K562 (cell line): Measurements from ENCODE around the gene FKBP11. TPM values are rescaled to one million over a fixed set of nuclear protein-coding genes. Genes with fewer than 3 reads are reported as not detected.

Experiments
- ATAC-seq: fragments of 200-7000 bp; cut with Tn5 transposase; 3 replicates; pipeline ENCODE4 v1.9.1; 2020; ENCODE audit warnings: moderate library complexity
- BruUV-seq: library from RNA; stranded (reverse); fragments of 400-500 nt; replicated peaks from 2 replicates; lab custom pipeline; 2021; lab: Mats Ljungman, UMichigan
- CTCF ChIA-PET: fragments of 300-600 bp; formaldehyde crosslinking; extraction: SDS; loops from one replicate; lab custom pipeline; 2021; ENCODE audit warnings: low intra/inter-chr PET ratio; lab: Yijun Ruan, JAX
- POLR2A ChIA-PET: fragments of 300-600, 350-650 bp; sonication (Branson Sonifier 250); formaldehyde crosslinking; extraction: SDS; loops from one replicate; lab custom pipeline; 2021; ENCODE audit warnings: antibody characterized with exemption, inconsistent platforms; lab: Yijun Ruan, JAX
- DNase-seq, 4 experiments: peaks; one replicate each; pipeline versions ENCODE4 v3.0.0 to v3.0.0-alpha.2; 2011 to 2018; ENCODE audit warnings: low spot score in 3 of 4, mixed read lengths in 3 of 4; ENCODE audit errors: extremely low read depth in 1 of 4
- FAIRE-seq: peaks from 2 replicates; lab custom pipeline; 2011; peaks lifted over from hg19 to GRCh38; lab: Jason Lieb, UNC
- H2AFZ ChIP-seq: 2 replicates; pipeline ENCODE4 v1.6.0; 2011; ENCODE audit warnings: low read depth, low read length, control low read depth, inconsistent platforms
- H3K27ac ChIP-seq: fragments of 200-600 bp; 3 replicates; pipeline ENCODE4 v1.8.0; 2011; ENCODE audit warnings: low read depth, mild to moderate bottlenecking, control low read depth, inconsistent platforms, low read length, moderate library complexity, mixed read lengths; ENCODE audit errors: extremely low read depth
- H3K27me3 ChIP-seq, 2 experiments: fragments of 300-600 bp in 1 of 2; 2 replicates in 1 of 2; 3 replicates in 1 of 2; pipeline versions ENCODE4 v1.6.0 to v1.8.0; 2011; ENCODE audit warnings: inconsistent platforms in 2 of 2, low read length in 2 of 2, mild to moderate bottlenecking in 1 of 2, mixed read lengths in 1 of 2, moderate library complexity in 1 of 2; ENCODE audit not compliant: control insufficient read depth in 2 of 2, insufficient read depth in 2 of 2
- H3K36me3 ChIP-seq: fragments of 300-600 bp; 3 replicates; pipeline ENCODE4 v1.8.0; 2011; ENCODE audit warnings: mild to moderate bottlenecking, low read length, inconsistent platforms; ENCODE audit not compliant: control insufficient read depth, insufficient read depth
- H3K4me1 ChIP-seq, 2 experiments: fragments of 200-600 bp in 1 of 2; replicated peaks in 1 of 2; 2 replicates in 1 of 2; 3 replicates in 1 of 2; pipeline versions ENCODE4 v1.5.1 to v1.8.0; 2011; ENCODE audit warnings: inconsistent platforms in 2 of 2, low read length in 2 of 2, mild to moderate bottlenecking in 1 of 2, mixed read lengths in 1 of 2, moderate library complexity in 1 of 2; ENCODE audit not compliant: control insufficient read depth in 2 of 2, insufficient read depth in 2 of 2
- H3K4me2 ChIP-seq: 2 replicates; pipeline ENCODE4 v1.6.1; 2011; ENCODE audit warnings: low read length, control low read depth, inconsistent platforms, mixed read lengths; ENCODE audit not compliant: insufficient read depth
- H3K4me3 ChIP-seq: fragments of 200-600 bp; sonication (generic), shearing (Covaris generic); 2 replicates; pipeline ENCODE4 v1.5.1; 2016; ENCODE audit warnings: control low read depth, inconsistent platforms
- H3K79me2 ChIP-seq: fragments of 200-600 bp; 3 replicates; pipeline ENCODE4 v1.8.0; 2011; ENCODE audit warnings: low read length, inconsistent platforms; ENCODE audit not compliant: control insufficient read depth, insufficient read depth
- H3K9ac ChIP-seq, 2 experiments: 2 replicates each; pipeline versions ENCODE4 v1.6.0 to v1.6.1; 2011; ENCODE audit warnings: low read depth in 2 of 2, low read length in 2 of 2, control low read depth in 1 of 2, inconsistent platforms in 1 of 2, mild to moderate bottlenecking in 1 of 2, mixed read lengths in 1 of 2; ENCODE audit not compliant: insufficient read depth in 1 of 2
- H3K9me1 ChIP-seq: one replicate; pipeline ENCODE4 v1.6.0; 2011; ENCODE audit warnings: inconsistent platforms, mild to moderate bottlenecking, low read length, moderate library complexity; ENCODE audit not compliant: control insufficient read depth, insufficient read depth
- H3K9me3 ChIP-seq: replicated peaks from 2 replicates; pipeline ENCODE4 v1.5.1; 2011; ENCODE audit warnings: low read depth, low read length, inconsistent platforms; ENCODE audit not compliant: control insufficient read depth, insufficient read depth
- H4K20me1 ChIP-seq: replicated peaks from 2 replicates; pipeline ENCODE4 v1.6.1; 2011; ENCODE audit warnings: low read length, inconsistent platforms, mixed read lengths; ENCODE audit not compliant: control insufficient read depth, insufficient read depth
- BMI1 ChIP-seq: fragments of 150-350 bp; IDR thresholded peaks from 2 replicates; pipeline ENCODE4 v1.6.1; 2014; ENCODE audit warnings: low read length
- CHCHD3 ChIP-seq: fragments of 250-450 bp; sonication (Bioruptor Pico); IDR thresholded peaks from 2 replicates; pipeline ENCODE4 v2.1.2; 2022; ENCODE audit warnings: mild to moderate bottlenecking
- MXI1 ChIP-seq: IDR thresholded peaks from 2 replicates; pipeline ENCODE4 v1.6.1; 2011; ENCODE audit warnings: low read depth, mild to moderate bottlenecking, improper control_type of control experiment, low read length
- RFX1 ChIP-seq: fragments of 450-650 bp; IDR thresholded peaks from 2 replicates; pipeline ENCODE4 v1.6.1; 2016; ENCODE audit warnings: mild to moderate bottlenecking, moderate library complexity
- SAFB2 ChIP-seq: fragments of 200-400 bp; formaldehyde crosslinking; IDR thresholded peaks from 2 replicates; pipeline ENCODE4 v1.6.1; 2018; ENCODE audit warnings: borderline replicate concordance, low read length, low read depth, moderate library complexity; ENCODE audit not compliant: severe bottlenecking
- SMARCE1 ChIP-seq: fragments of 450-650 bp; IDR thresholded peaks from 2 replicates; pipeline ENCODE4 v1.7.1; 2016; ENCODE audit warnings: mild to moderate bottlenecking
- WGBS: fragments of 100-300 bp; shearing (Covaris generic); methylation state at CpG from one replicate; pipeline ENCODE4 v1.1.6; 2016; ENCODE audit warnings: low coverage, mixed read lengths; ENCODE audit not compliant: insufficient coverage; ENCODE audit errors: missing lambda C conversion rate; 5-methylcytosine and 5-hydroxymethylcytosine counted together
- in situ Hi-C: fragments of 300-500 bp; cut with MboI; formaldehyde crosslinking; loops from 4 replicates; pipeline ENCODE4 v1.15.0; 2018; ENCODE audit warnings: inconsistent platforms, mixed read lengths
- intact Hi-C: fragments of 100-400 bp; cut with micrococcal nuclease; formaldehyde crosslinking; loops from 2 replicates; pipeline ENCODE4 v1.14.2; 2022
- polyA plus RNA-seq, 8 experiments: library from polyadenylated mRNA; depleted of rRNA in 4 of 8; stranded (reverse) in 5 of 8; unstranded in 3 of 8; fragments of >200 nt; fragmentation: Nextera tagmentation in 2 of 8; fragmentation: Illumina TruSeq in 1 of 8; extraction: Ambion mirVana in 2 of 8; extraction: Trizol in 1 of 8; gene quantifications; 2 replicates each; pipeline versions ENCODE4 v1.2.1 to v1.2.3, GENCODE V29; 2011 to 2014; ENCODE audit warnings: inconsistent platforms in 1 of 8, missing spikeins in 1 of 8
- total RNA-seq, 7 experiments: library from RNA; depleted of rRNA in 6 of 7; stranded (reverse); fragments of >200 nt in 6 of 7; fragmentation: Illumina TruSeq in 2 of 7; extraction: Trizol in 2 of 7; gene quantifications; 2 replicates each; pipeline versions ENCODE4 v1.2.1 to v1.2.3, GENCODE V29; 2011 to 2021; ENCODE audit warnings: low replicate concordance in 1 of 7
- TF ChIP-seq, protein P1 (sequence below): fragments of 450-650 bp; IDR thresholded peaks from 2 replicates; pipeline ENCODE4 v1.6.1; 2017; ENCODE audit warnings: mild to moderate bottlenecking, moderate library complexity

Gene FKBP11
- total and polyA plus RNA-seq, 9 of the 15 experiments (the other 6 are each of a cell fraction or from before 2014, with no cell fraction given), result 1.6 to 8.2 (median 5.8) TPM

DNA sequence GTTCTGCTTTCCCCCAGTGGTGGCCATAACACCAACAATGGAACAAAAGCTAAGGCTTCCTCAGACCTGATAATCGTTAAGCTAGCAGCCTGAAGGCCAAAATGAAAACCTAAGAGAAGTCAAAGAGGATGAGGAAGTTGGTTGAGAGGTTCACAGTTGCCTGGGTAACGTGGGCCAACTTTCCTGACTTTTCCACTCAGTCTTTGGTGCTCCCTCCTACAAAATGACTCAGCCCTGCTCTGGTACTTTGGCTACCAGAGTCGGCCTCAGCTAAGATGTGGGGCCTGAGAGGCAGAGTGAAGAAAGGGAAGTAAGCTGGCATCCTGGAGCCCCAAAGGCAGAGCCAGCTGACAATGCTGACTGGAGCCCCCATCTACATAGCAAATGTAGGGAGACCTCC lies 14.9 kb upstream of the FKBP11 start:
- WGBS, result 92% methylated on average over 3 of the region's 3 CpGs
- H3K27ac ChIP-seq, result no peak overlapping the region
- H3K4me3 ChIP-seq, result no peak overlapping the region
- no peaks in the 10 kb centered on the region for H3K9me1 ChIP-seq
- no peaks in the 10 kb centered on the region; a peak in 1 of 5 replicates for H3K4me1 ChIP-seq
- H3K4me2 ChIP-seq, result no peak overlapping the region
- H3K9me3 ChIP-seq, result no peaks in the 10 kb centered on the region
- DNase-seq, result no peak
- FAIRE-seq, result no peak
- ChIA-PET POLR2A (interaction anchor here (0.7 to 1.4 kb wide), 4 partner anchors 11 to 114 kb away, joined by 3 to 5 read pairs (median 4); no protein-coding TSS in a partner anchor), CTCF (no interaction called here)
- TF ChIP-seq CHCHD3 (CRISPR knock-in tag), result no peak
- TF ChIP-seq, protein P1, sequence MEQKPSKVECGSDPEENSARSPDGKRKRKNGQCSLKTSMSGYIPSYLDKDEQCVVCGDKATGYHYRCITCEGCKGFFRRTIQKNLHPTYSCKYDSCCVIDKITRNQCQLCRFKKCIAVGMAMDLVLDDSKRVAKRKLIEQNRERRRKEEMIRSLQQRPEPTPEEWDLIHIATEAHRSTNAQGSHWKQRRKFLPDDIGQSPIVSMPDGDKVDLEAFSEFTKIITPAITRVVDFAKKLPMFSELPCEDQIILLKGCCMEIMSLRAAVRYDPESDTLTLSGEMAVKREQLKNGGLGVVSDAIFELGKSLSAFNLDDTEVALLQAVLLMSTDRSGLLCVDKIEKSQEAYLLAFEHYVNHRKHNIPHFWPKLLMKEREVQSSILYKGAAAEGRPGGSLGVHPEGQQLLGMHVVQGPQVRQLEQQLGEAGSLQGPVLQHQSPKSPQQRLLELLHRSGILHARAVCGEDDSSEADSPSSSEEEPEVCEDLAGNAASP, result no peak
- TF ChIP-seq MXI1, result no peak
- TF ChIP-seq SMARCE1, result no peak
- peak; percentile 20; the same call in 1 of the 2 replicates for TF ChIP-seq RFX1
- no peak for TF ChIP-seq BMI1
- no peak for TF ChIP-seq SAFB2
- H4K20me1 ChIP-seq, result peaks cover 14% of the 10 kb centered on the region; the same call in 1 of the 2 replicates
- H3K9ac ChIP-seq, result no peak overlapping the region
- H3K36me3 ChIP-seq, result peaks cover 83% of the 10 kb centered on the region; the same call in 2 of the 3 replicates
- BruUV-seq, result no TSS peak
- ATAC-seq, result no peak
- in situ Hi-C loops (no loop called here), intact Hi-C loops (no loop called here)
- H2AFZ ChIP-seq, result no peak overlapping the region
- H3K79me2 ChIP-seq, result peaks cover 23% of the 10 kb centered on the region
- H3K27me3 ChIP-seq, result no peaks in the 10 kb centered on the region
